Keratinocyte (primary cell): ENCODE results near the gene TMEM244. TPM values are rescaled to one million over a fixed set of nuclear protein-coding genes. Genes with fewer than 3 reads are reported as not detected.
A peak's percentile ranks its signal among the peaks of the same experiment; 100 is the strongest.

Source experiments
- DNase-seq: peaks from one replicate; pipeline ENCODE4 v3.0.0-alpha.2; 2011; ENCODE audit warnings: low read depth, missing footprints, low spot score
- FAIRE-seq: peaks from 2 replicates; lab custom pipeline; 2011; peaks lifted over from hg19 to GRCh38; lab: Jason Lieb, UNC
- H2AFZ ChIP-seq: 2 replicates; pipeline ENCODE4 v1.6.0; 2012; ENCODE audit warnings: low read length, control low read depth, inconsistent platforms; ENCODE audit not compliant: control insufficient read depth
- H3K27ac ChIP-seq: 2 replicates; pipeline ENCODE4 v1.5.1; 2011; ENCODE audit warnings: low read length; ENCODE audit not compliant: control insufficient read depth, insufficient read depth
- H3K27me3 ChIP-seq: 3 replicates; pipeline ENCODE4 v1.6.0; 2011; ENCODE audit warnings: low read length; ENCODE audit not compliant: control insufficient read depth, insufficient read depth; ENCODE audit errors: extremely low read depth
- H3K36me3 ChIP-seq, 2 experiments: 2 replicates in 1 of 2; 3 replicates in 1 of 2; pipeline ENCODE4 v1.5.1; 2011; ENCODE audit warnings: low read length in 2 of 2, mild to moderate bottlenecking in 1 of 2; ENCODE audit not compliant: control insufficient read depth in 2 of 2, insufficient read depth in 2 of 2; ENCODE audit errors: extremely low read depth in 1 of 2
- H3K4me1 ChIP-seq: 3 replicates; pipeline ENCODE4 v1.5.1; 2011; ENCODE audit warnings: low read length; ENCODE audit not compliant: control insufficient read depth, insufficient read depth; ENCODE audit errors: extremely low read depth
- H3K4me2 ChIP-seq: 3 replicates; pipeline ENCODE4 v1.6.0; 2011; ENCODE audit warnings: low read depth, low read length; ENCODE audit not compliant: control insufficient read depth, insufficient read depth; ENCODE audit errors: extremely low read depth
- H3K4me3 ChIP-seq, 3 experiments: fragments of 200-600 bp in 1 of 3; sonication (generic) in 1 of 3; 2 replicates in 2 of 3; 3 replicates in 1 of 3; pipeline ENCODE4 v1.5.1; 2011 to 2016; ENCODE audit warnings: low read length in 3 of 3, mild to moderate bottlenecking in 3 of 3, control low read depth in 2 of 3, inconsistent platforms in 1 of 3, low read depth in 1 of 3, mixed read lengths in 1 of 3, mixed run types in 1 of 3, moderate library complexity in 1 of 3; ENCODE audit not compliant: control insufficient read depth in 2 of 3, insufficient read depth in 2 of 3; ENCODE audit errors: extremely low read depth in 1 of 3
- H3K79me2 ChIP-seq: 2 replicates; pipeline ENCODE4 v1.6.0; 2012; ENCODE audit warnings: low read length; ENCODE audit not compliant: control insufficient read depth, insufficient read depth
- H3K9ac ChIP-seq: 3 replicates; pipeline ENCODE4 v1.6.0; 2011; ENCODE audit warnings: low read length; ENCODE audit not compliant: control insufficient read depth, insufficient read depth; ENCODE audit errors: extremely low read depth
- H3K9me1 ChIP-seq: 3 replicates; pipeline ENCODE4 v1.6.0; 2011; ENCODE audit warnings: low read length; ENCODE audit not compliant: control insufficient read depth, insufficient read depth; ENCODE audit errors: extremely low read depth
- H3K9me3 ChIP-seq: 2 replicates; pipeline ENCODE4 v1.5.1; 2012; ENCODE audit warnings: low read depth, low read length; ENCODE audit not compliant: control insufficient read depth
- H4K20me1 ChIP-seq: 3 replicates; pipeline ENCODE4 v1.6.0; 2011; ENCODE audit warnings: low read length; ENCODE audit not compliant: control insufficient read depth, insufficient read depth; ENCODE audit errors: extremely low read depth
- CTCF ChIP-seq, 3 experiments: IDR thresholded peaks in 1 of 3; conservative IDR thresholded peaks in 1 of 3; optimal IDR thresholded peaks in 1 of 3; 2 replicates in 2 of 3; 3 replicates in 1 of 3; pipeline versions ENCODE3 to v1.5.1; 2011; ENCODE audit warnings: low read length in 3 of 3, mild to moderate bottlenecking in 3 of 3, moderate library complexity in 2 of 3, control low read depth in 1 of 3, inconsistent platforms in 1 of 3; ENCODE audit not compliant: insufficient read depth in 2 of 3; ENCODE audit errors: extremely low read depth in 1 of 3
- EZH2 ChIP-seq: IDR thresholded peaks from one replicate; pipeline ENCODE4 v1.6.1; 2012; ENCODE audit warnings: inconsistent platforms, mild to moderate bottlenecking, low read length, moderate library complexity
- dilution Hi-C: fragments of 300-500 bp; cut with MboI; formaldehyde crosslinking; loops from one replicate; pipeline ENCODE4 v1.7.0; 2020; ENCODE audit warnings: low sequenced_read_pairs; ENCODE audit not compliant: extremely low pct_ligation_motif_present
- polyA plus RNA-seq, 5 experiments: library from polyadenylated mRNA; depleted of rRNA in 3 of 5; stranded (reverse) in 3 of 5; stranded (forward) in 1 of 5; unstranded in 1 of 5; fragments of >200 nt; gene quantifications; 1 replicate in 1 of 5; 2 replicates in 3 of 5; 3 replicates in 1 of 5; pipeline versions ENCODE4 v1.2.1 to v1.2.3, GENCODE V29; 2011 to 2012; ENCODE audit warnings: missing spikeins in 2 of 5, low read depth in 1 of 5, low replicate concordance in 1 of 5

Gene TMEM244
- polyA plus RNA-seq, 1 donor (not counting 4 experiments of a cell fraction or from before 2014, with no cell fraction given) = 0.12 TPM

DNA sequence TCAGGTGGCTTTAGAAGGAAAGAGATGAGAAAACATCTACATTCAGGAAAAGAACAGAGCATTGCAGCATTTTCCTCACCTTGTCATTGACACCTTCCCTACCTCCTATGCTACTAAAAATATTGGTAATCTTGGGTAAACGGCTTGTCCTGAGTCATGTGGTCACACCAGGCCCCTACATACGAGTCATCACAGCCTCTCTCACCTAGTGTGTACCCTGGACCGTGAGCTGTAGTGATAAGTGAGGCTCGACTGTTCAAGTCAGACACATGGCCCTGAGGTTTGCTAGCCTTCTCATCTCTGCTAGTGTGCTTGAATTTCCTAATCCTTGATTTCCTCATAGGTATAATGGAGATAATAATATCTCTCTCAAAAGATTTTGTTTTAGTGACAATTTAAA is 29.6 kb upstream of the TMEM244 start:
- Histone ChIP-seq H3K27me3 (no peaks in the 10 kb centered on the region), H3K79me2 (no peaks in the 10 kb centered on the region), H3K9me1 (no peaks in the 10 kb centered on the region), H3K4me1 (peaks cover 19% of the 10 kb centered on the region), H3K4me3 (no peak overlapping the region), H2AFZ (no peak overlapping the region), H3K9ac (peak overlapping the region; percentile 2), H3K36me3 (no peaks in the 10 kb centered on the region), H3K4me2 (peak overlapping the region; percentile 2), H3K9me3 (no peaks in the 10 kb centered on the region), H4K20me1 (no peaks in the 10 kb centered on the region), H3K27ac (peak overlapping the region; percentile 82)
- no peak for DNase-seq
- TF ChIP-seq EZH2 (no peak), CTCF (optimal IDR thresholded peaks at IDR 0.05 in 1 of 3, IDR thresholded peaks at IDR 0.05 in 1 of 3, conservative IDR thresholded peaks at IDR 0.05 in 1 of 3; ENCODE audit: extremely low read depth in 1 of 3, insufficient read depth in 2 of 3, low read length in 3 of 3) (no peak)
- FAIRE-seq = peak; percentile 44
- dilution Hi-C loops = no loop called here

DNA sequence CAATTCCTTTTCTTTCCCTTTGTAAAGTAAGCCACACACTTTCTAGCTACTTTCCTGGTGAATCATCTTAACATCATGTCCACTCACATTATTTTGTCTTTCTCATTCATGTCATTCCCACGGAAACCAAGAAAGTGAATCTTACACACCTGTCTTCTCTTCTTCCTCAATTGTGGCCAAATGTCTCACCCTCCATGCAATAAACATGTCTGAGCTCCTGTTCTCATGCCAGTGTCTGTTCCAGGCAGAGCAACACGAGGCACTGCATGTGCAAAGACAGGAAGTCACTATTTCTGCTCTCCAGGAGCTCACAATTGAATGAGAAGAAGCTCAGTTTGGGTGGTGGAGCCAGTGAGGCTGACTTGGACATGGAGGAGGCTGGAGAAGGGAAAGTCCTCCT is 29.0 kb upstream of the TMEM244 start:
- H3K36me3 ChIP-seq = no peaks in the 10 kb centered on the region
- peaks cover 19% of the 10 kb centered on the region for H3K4me1 ChIP-seq
- no peaks in the 10 kb centered on the region for H4K20me1 ChIP-seq
- H3K27ac ChIP-seq = peak overlapping the region; percentile 82
- dilution Hi-C loops = no loop called here
- no peak for TF ChIP-seq CTCF (optimal IDR thresholded peaks at IDR 0.05 in 1 of 3, IDR thresholded peaks at IDR 0.05 in 1 of 3, conservative IDR thresholded peaks at IDR 0.05 in 1 of 3; ENCODE audit: extremely low read depth in 1 of 3, insufficient read depth in 2 of 3, low read length in 3 of 3)
- TF ChIP-seq EZH2 = no peak
- no peaks in the 10 kb centered on the region for H3K79me2 ChIP-seq
- no peaks in the 10 kb centered on the region for H3K9me3 ChIP-seq
- DNase-seq = peak; percentile 88
- peak; percentile 53 for FAIRE-seq
- H3K9me1 ChIP-seq = no peaks in the 10 kb centered on the region
- H2AFZ ChIP-seq = no peak overlapping the region
- no peak overlapping the region for H3K4me3 ChIP-seq
- H3K4me2 ChIP-seq = peak overlapping the region; percentile 2
- H3K9ac ChIP-seq = peak overlapping the region; percentile 2
- H3K27me3 ChIP-seq = no peaks in the 10 kb centered on the region
